GM23338 (cell line): ENCODE data around the gene NCKAP1. TPM values are rescaled to one million over a fixed set of nuclear protein-coding genes. Genes with fewer than 3 reads are reported as not detected.

Experiments
- ATAC-seq: fragments of 200-7000 bp; cut with Tn5 transposase; 3 replicates; pipeline ENCODE4 v1.9.1; 2020
- DNase-seq: peaks from one replicate; pipeline ENCODE4 v3.0.0-alpha.2; 2015; ENCODE audit warnings: low spot score
- H2AFZ ChIP-seq: fragments of 200-600 bp; sonication (generic); 2 replicates; pipeline ENCODE4 v1.8.0; 2016; ENCODE audit warnings: antibody characterized with exemption, mild to moderate bottlenecking, moderate library complexity
- H3F3A ChIP-seq: fragments of 200-600 bp; sonication (generic); replicated peaks from 2 replicates; pipeline ENCODE4 v1.8.0; 2017; ENCODE audit warnings: antibody characterized with exemption, mixed run types, low read depth
- H3K27ac ChIP-seq: fragments of 200-600 bp; sonication (generic); 2 replicates; pipeline ENCODE4 v1.6.1; 2016; ENCODE audit warnings: low read depth
- H3K27me3 ChIP-seq: fragments of 200-600 bp; sonication (generic); 2 replicates; pipeline ENCODE4 v1.8.0; 2016; ENCODE audit warnings: mild to moderate bottlenecking, mixed run types, moderate library complexity; ENCODE audit not compliant: insufficient read depth
- H3K36me3 ChIP-seq: fragments of 200-600 bp; sonication (generic); 2 replicates; pipeline ENCODE4 v1.8.0; 2016; ENCODE audit warnings: mild to moderate bottlenecking; ENCODE audit not compliant: insufficient read depth
- H3K4me1 ChIP-seq: fragments of 200-600 bp; sonication (generic); 2 replicates; pipeline ENCODE4 v1.8.0; 2016; ENCODE audit warnings: mild to moderate bottlenecking, moderate library complexity; ENCODE audit not compliant: insufficient read depth
- H3K4me2 ChIP-seq: fragments of 200-600 bp; sonication (generic); 2 replicates; pipeline ENCODE4 v1.7.1; 2017; ENCODE audit warnings: mixed run types
- H3K4me3 ChIP-seq: fragments of 200-600 bp; sonication (generic); 2 replicates; pipeline ENCODE4 v1.6.1; 2016; ENCODE audit warnings: mixed run types
- H3K79me2 ChIP-seq: fragments of 200-600 bp; sonication (generic); replicated peaks from 2 replicates; pipeline ENCODE4 v1.8.0; 2017; ENCODE audit warnings: mild to moderate bottlenecking; ENCODE audit not compliant: insufficient read depth
- H3K9me2 ChIP-seq: fragments of 200-600 bp; sonication (generic); 2 replicates; pipeline ENCODE4 v1.8.0; 2017; ENCODE audit not compliant: insufficient read depth
- H4K20me1 ChIP-seq: fragments of 200-600 bp; sonication (generic); replicated peaks from 2 replicates; pipeline ENCODE4 v1.8.0; 2017; ENCODE audit warnings: mild to moderate bottlenecking; ENCODE audit not compliant: insufficient read depth
- H3K27ac Mint-ChIP-seq: 2 replicates; pipeline ENCODE4 v1.8.0; 2020; ENCODE audit warnings: inconsistent platforms, mild to moderate bottlenecking, moderate library complexity, mixed read lengths
- H3K27me3 Mint-ChIP-seq: 3 replicates; pipeline ENCODE4 v1.8.0; 2022; ENCODE audit warnings: low read depth, mild to moderate bottlenecking, moderate library complexity, mixed read lengths, inconsistent platforms; ENCODE audit not compliant: insufficient read depth, poor library complexity
- H3K36me3 Mint-ChIP-seq: 3 replicates; pipeline ENCODE4 v1.8.0; 2021; ENCODE audit warnings: low read depth, mild to moderate bottlenecking, inconsistent platforms, moderate library complexity, mixed read lengths
- H3K4me1 Mint-ChIP-seq: 3 replicates; pipeline ENCODE4 v1.8.0; 2020; ENCODE audit warnings: mild to moderate bottlenecking, inconsistent platforms, mixed read lengths
- H3K4me3 Mint-ChIP-seq: 3 replicates; pipeline ENCODE4 v1.8.0; 2021; ENCODE audit warnings: moderate library complexity, mild to moderate bottlenecking, inconsistent platforms, mixed read lengths
- H3K9me3 Mint-ChIP-seq: 3 replicates; pipeline ENCODE4 v1.8.0; 2020; ENCODE audit warnings: moderate library complexity, mild to moderate bottlenecking, inconsistent platforms, mixed read lengths
- CREB1 ChIP-seq: fragments of 250-450 bp; sonication (Bioruptor Pico); IDR thresholded peaks from 2 replicates; pipeline ENCODE4 v1.5.0; 2020; ENCODE audit warnings: low read depth, mild to moderate bottlenecking, moderate library complexity
- EZH2phosphoT487 ChIP-seq: fragments of 200-600 bp; sonication (generic); IDR thresholded peaks from one replicate; pipeline ENCODE4 v1.8.1; 2018; ENCODE audit warnings: antibody characterized with exemption; ENCODE audit not compliant: unreplicated experiment
- JUNB ChIP-seq: IDR thresholded peaks from one replicate; pipeline ENCODE4 v1.6.1; 2016; ENCODE audit warnings: antibody characterized with exemption; ENCODE audit not compliant: unreplicated experiment
- NANOG ChIP-seq: IDR thresholded peaks from 2 replicates; pipeline ENCODE4 v1.6.1; 2016; ENCODE audit warnings: antibody characterized with exemption, borderline replicate concordance
- POLR2AphosphoS5 ChIP-seq: IDR thresholded peaks from 2 replicates; pipeline ENCODE4 v1.6.1; 2016; ENCODE audit warnings: antibody characterized with exemption, low read depth
- REST ChIP-seq: IDR thresholded peaks from one replicate; pipeline ENCODE4 v1.6.1; 2018; ENCODE audit warnings: antibody characterized with exemption; ENCODE audit not compliant: unreplicated experiment
- STAT1 ChIP-seq: IDR thresholded peaks from one replicate; pipeline ENCODE4 v1.6.1; 2016; ENCODE audit warnings: antibody characterized with exemption; ENCODE audit not compliant: unreplicated experiment
- ZNF114 ChIP-seq: fragments of 250-450 bp; sonication (Bioruptor Pico); IDR thresholded peaks from 2 replicates; pipeline ENCODE4 v1.5.0; 2020; ENCODE audit warnings: mild to moderate bottlenecking, moderate library complexity
- polyA plus RNA-seq: library from polyadenylated mRNA; unstranded; fragments of >200 nt; fragmentation: Nextera tagmentation; extraction: Ambion mirVana; gene quantifications from 2 replicates; pipeline ENCODE4 v1.2.1, GENCODE V29; 2016
- total RNA-seq: library from RNA; depleted of rRNA; stranded (reverse); fragments of >200 nt; shearing (Covaris generic); gene quantifications from 2 replicates; pipeline ENCODE4 v1.2.3, GENCODE V29; 2014
- TF ChIP-seq, protein P1 (sequence below): fragments of 250-450 bp; sonication (Bioruptor Pico); IDR thresholded peaks from 2 replicates; pipeline ENCODE4 v1.5.0; 2020; ENCODE audit warnings: mild to moderate bottlenecking, moderate library complexity

NCKAP1 gene
- total and polyA plus RNA-seq, 2 experiments from 2014 or later = 53.8 to 157 TPM

DNA sequence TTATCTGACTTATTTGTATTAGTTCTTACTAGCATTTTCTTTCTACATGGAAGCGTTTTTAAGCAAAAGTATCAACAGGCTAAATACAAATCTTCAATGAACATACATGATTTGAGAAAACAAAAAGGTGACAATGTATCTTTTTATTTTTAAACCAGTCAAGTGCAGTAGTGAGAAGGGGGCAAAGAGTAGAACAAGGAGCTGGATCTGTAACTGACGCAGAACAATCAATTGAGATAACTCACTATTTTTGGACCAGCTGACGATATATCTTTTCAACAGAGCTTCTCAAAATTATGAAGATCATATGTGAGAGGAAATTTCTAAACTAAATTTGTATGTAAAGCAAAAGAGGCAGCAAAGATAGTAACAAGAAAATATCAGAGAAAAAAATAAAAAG, 15.5 kb downstream of the NCKAP1 start:
- no peaks in the 10 kb centered on the region for H3K27me3 ChIP-seq
- ATAC-seq (no peak), DNase-seq (no peak)
- H3K4me1 ChIP-seq = peaks cover 17% of the 10 kb centered on the region; the same call in 1 of the 2 replicates
- no peaks in the 10 kb centered on the region; the same call in 1 of the 2 replicates for H3K36me3 ChIP-seq
- peaks cover 100% of the 10 kb centered on the region for H3K79me2 ChIP-seq
- H3K9me2 ChIP-seq = no peaks in the 10 kb centered on the region
- no peak for TF ChIP-seq STAT1
- no peak for TF ChIP-seq NANOG
- TF ChIP-seq JUNB = no peak
- no peak for TF ChIP-seq POLR2AphosphoS5
- no peak for TF ChIP-seq REST
- TF ChIP-seq, protein P1, sequence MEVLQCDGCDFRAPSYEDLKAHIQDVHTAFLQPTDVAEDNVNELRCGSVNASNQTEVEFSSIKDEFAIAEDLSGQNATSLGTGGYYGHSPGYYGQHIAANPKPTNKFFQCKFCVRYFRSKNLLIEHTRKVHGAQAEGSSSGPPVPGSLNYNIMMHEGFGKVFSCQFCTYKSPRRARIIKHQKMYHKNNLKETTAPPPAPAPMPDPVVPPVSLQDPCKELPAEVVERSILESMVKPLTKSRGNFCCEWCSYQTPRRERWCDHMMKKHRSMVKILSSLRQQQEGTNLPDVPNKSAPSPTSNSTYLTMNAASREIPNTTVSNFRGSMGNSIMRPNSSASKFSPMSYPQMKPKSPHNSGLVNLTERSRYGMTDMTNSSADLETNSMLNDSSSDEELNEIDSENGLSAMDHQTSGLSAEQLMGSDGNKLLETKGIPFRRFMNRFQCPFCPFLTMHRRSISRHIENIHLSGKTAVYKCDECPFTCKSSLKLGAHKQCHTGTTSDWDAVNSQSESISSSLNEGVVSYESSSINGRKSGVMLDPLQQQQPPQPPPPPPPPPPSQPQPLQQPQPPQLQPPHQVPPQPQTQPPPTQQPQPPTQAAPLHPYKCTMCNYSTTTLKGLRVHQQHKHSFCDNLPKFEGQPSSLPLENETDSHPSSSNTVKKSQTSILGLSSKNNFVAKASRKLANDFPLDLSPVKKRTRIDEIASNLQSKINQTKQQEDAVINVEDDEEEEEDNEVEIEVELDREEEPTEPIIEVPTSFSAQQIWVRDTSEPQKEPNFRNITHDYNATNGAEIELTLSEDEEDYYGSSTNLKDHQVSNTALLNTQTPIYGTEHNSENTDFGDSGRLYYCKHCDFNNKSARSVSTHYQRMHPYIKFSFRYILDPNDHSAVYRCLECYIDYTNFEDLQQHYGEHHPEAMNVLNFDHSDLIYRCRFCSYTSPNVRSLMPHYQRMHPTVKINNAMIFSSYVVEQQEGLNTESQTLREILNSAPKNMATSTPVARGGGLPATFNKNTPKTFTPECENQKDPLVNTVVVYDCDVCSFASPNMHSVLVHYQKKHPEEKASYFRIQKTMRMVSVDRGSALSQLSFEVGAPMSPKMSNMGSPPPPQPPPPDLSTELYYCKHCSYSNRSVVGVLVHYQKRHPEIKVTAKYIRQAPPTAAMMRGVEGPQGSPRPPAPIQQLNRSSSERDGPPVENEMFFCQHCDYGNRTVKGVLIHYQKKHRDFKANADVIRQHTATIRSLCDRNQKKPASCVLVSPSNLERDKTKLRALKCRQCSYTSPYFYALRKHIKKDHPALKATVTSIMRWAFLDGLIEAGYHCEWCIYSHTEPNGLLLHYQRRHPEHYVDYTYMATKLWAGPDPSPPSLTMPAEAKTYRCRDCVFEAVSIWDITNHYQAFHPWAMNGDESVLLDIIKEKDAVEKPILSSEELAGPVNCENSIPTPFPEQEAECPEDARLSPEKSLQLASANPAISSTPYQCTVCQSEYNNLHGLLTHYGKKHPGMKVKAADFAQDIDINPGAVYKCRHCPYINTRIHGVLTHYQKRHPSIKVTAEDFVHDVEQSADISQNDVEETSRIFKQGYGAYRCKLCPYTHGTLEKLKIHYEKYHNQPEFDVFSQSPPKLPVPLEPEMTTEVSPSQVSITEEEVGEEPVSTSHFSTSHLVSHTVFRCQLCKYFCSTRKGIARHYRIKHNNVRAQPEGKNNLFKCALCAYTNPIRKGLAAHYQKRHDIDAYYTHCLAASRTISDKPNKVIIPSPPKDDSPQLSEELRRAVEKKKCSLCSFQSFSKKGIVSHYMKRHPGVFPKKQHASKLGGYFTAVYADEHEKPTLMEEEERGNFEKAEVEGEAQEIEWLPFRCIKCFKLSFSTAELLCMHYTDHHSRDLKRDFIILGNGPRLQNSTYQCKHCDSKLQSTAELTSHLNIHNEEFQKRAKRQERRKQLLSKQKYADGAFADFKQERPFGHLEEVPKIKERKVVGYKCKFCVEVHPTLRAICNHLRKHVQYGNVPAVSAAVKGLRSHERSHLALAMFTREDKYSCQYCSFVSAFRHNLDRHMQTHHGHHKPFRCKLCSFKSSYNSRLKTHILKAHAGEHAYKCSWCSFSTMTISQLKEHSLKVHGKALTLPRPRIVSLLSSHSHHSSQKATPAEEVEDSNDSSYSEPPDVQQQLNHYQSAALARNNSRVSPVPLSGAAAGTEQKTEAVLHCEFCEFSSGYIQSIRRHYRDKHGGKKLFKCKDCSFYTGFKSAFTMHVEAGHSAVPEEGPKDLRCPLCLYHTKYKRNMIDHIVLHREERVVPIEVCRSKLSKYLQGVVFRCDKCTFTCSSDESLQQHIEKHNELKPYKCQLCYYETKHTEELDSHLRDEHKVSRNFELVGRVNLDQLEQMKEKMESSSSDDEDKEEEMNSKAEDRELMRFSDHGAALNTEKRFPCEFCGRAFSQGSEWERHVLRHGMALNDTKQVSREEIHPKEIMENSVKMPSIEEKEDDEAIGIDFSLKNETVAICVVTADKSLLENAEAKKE = no peak
- no peak for TF ChIP-seq CREB1 (CRISPR knock-in tag)
- TF ChIP-seq EZH2phosphoT487 = no peak
- no peak for TF ChIP-seq ZNF114 (CRISPR knock-in tag)
- Mint-ChIP-seq H3K36me3 (peaks cover 50% of the 10 kb centered on the region), H3K27me3 (no peaks in the 10 kb centered on the region), H3K4me1 (peaks cover 9% of the 10 kb centered on the region; the same call in 2 of the 3 replicates), H3K4me3 (no peak overlapping the region), H3K27ac (no peak overlapping the region), H3K9me3 (peaks cover 2% of the 10 kb centered on the region; the same call in 1 of the 3 replicates)
- no peak overlapping the region for H2AFZ ChIP-seq
- H4K20me1 ChIP-seq = peaks cover 52% of the 10 kb centered on the region
- no peak overlapping the region for H3K4me2 ChIP-seq
- no peak overlapping the region for H3K4me3 ChIP-seq
- H3K27ac ChIP-seq = no peak overlapping the region
- no peaks in the 10 kb centered on the region for H3F3A ChIP-seq
